AG09319 (cell line): ENCODE results near the gene ZIM2.
"Not testable (repeated sequence)": the region's sequence is repeated elsewhere in the genome, so short reads cannot be mapped to it uniquely, and the experiment has no call there.

ENCODE experiments used
- DNase-seq: peaks from one replicate; pipeline ENCODE4 v3.0.0-alpha.2; 2010; ENCODE audit warnings: low read depth; ENCODE audit errors: extremely low read depth
- TF ChIP-seq, protein P1 (sequence below): IDR thresholded peaks from 2 replicates; pipeline ENCODE4 v1.5.1; 2011; ENCODE audit warnings: low read depth, mild to moderate bottlenecking, inconsistent platforms, low read length, moderate library complexity

ZIM2 gene

DNA sequence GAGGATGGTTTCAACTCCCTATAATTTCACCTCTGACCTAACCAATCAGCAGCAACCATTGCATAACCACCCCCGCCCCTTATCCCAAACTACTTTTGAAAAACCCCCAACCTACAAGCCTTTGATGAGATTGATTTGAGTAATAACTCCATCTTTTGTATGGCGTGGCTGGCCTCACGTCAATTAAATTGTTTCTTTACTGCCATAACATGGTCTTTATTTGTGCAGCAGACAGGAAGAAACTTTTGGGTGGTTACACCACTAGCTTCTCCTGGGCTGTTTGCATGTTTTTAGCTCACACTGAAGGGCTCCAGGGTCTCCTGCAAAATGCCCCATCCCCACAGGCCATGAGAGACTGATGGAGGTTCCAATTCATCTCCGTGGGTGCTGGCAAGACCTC lies 34.0 kb upstream of the ZIM2 start:
- no peak for DNase-seq

DNA sequence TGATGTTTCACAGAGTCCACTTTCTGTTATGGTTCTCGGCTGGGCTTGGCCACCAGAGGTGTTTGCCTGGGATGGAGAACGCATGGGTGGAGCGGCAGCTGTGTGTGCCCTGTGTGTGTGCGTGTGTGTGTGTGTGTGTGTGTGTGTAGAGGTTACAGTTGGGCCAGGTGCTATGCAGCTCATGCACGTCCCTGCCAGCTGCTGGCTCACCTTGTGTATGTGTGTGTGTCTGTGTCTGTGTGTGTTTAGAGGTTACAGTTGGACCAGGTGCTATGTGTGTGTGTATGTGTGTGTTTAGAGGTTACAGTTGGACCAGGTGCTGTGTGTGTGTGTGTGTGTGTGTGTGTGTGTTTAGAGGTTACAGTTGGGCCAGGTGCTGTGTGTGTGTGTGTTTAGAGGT lies 33.0 kb upstream of the ZIM2 start:
- TF ChIP-seq, protein P1, sequence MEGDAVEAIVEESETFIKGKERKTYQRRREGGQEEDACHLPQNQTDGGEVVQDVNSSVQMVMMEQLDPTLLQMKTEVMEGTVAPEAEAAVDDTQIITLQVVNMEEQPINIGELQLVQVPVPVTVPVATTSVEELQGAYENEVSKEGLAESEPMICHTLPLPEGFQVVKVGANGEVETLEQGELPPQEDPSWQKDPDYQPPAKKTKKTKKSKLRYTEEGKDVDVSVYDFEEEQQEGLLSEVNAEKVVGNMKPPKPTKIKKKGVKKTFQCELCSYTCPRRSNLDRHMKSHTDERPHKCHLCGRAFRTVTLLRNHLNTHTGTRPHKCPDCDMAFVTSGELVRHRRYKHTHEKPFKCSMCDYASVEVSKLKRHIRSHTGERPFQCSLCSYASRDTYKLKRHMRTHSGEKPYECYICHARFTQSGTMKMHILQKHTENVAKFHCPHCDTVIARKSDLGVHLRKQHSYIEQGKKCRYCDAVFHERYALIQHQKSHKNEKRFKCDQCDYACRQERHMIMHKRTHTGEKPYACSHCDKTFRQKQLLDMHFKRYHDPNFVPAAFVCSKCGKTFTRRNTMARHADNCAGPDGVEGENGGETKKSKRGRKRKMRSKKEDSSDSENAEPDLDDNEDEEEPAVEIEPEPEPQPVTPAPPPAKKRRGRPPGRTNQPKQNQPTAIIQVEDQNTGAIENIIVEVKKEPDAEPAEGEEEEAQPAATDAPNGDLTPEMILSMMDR, result no peak
- DNase-seq, result no peak

More for the DNA sequence above, 34.0 kb upstream of the ZIM2 start:
- TF ChIP-seq, protein P1, result no peak

DNA sequence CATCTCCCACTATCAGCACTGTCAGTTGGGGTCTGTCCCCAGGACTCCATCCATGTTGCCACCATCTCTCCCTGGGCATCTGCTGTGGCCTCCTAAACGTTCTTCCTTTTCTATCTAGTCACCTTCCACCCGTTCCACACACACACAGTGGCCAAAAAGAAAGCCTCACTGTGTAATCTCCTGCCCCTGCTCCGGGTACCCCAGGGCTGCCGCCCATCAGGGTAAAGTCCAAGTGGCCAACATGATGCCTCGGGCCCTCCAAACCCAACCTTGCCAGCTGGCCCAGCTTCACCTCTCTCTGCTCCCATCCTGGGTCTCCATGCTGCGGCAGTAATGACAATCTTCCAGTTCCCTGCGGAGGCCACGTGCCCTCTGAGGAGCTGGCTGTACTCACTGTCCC lies 29.4 kb upstream of the ZIM2 start:
- TF ChIP-seq, protein P1, result no peak
- DNase-seq, result no peak

DNA sequence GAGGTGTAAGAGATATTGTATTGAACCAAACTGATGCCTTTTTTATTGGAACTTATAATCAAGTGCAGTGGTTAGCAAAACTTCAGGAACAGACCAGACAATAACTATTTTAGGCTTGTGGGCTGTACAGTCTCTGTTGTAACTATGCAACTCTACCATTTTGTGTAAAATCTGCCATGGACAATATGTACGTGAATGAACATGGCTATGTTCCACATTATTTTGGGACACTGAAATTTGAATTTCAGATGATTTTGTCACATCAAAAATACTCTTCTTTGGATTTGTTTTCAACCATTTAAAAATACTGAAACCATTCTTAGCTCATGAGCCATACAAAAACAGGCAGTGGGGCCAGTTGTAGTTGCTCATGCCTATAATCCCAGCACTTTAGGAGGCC lies 27.9 kb upstream of the ZIM2 start:
- TF ChIP-seq, protein P1, result no peak
- no peak for DNase-seq

DNA sequence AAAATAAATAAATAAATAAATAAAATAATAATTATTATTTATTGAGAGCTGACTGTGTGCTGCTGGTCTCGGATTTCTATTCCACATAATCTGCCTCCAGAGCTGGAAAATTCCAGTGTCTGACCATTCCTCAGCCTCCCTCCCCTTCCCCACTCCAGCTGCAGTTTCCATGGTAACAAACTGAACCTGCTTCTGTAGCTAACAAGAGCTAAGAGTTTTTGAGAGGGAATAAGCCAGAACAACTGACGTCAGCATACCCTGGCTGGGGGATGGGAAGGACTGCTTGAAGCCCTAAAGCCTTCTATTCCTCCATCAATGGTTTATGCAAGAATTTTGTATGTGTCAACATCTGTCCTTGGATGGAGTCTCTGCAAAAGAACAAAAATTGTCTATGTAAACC lies 26.0 kb upstream of the ZIM2 start:
- TF ChIP-seq, protein P1, result no peak
- DNase-seq, result no peak

DNA sequence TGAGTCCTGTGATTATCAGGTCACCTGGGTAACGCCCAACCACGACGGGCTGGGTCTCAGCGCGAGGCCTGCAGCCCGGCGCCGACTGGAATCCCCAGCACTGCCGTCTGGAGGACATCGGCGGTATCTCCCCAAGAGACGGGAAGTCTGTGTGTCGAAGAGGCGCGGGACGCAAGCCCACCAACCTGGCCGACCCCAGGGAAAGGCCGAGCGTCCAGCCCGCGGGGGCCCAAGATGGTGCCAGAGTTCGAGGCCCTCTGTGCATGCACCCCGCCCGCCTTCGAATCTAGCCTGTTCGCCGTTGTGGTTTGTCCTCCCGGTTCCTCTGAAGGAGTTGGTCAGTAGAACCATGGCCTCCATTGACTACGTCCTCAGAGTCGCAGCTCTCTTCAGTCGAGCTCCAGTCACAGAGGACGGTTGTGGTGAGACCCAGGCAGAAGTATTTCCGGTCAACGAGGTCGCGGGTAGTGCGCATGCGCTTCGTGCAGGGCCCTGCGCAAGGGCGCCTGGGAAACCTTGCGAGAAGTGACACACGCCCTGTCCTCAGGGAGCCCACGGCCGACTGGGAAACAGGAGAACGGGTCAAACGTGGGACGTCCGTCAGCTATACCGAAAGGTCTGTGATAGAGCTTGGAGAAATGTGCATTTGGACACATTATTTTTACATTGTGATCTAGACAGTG lies 24.1 kb upstream of the ZIM2 start:
- no peak for DNase-seq
- TF ChIP-seq, protein P1, result no peak

DNA sequence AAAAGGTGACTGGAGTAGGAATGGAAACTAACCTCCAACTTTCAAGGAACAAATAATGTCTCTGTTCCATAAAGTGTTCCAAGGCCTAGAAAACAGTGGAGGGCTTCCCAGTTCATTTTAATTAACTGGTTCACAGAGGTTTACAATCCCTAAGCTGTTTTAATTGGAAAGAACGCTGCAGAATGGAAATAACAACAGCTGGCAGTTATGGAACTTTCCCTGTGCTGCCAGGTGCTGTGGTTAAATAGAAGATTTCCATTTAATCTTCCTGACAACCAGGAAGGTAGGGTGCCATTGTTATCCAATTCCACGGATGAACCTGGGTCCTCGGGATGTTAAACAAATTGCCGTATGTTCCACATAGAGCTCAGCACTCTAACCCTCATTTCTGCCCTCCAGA lies 22.2 kb upstream of the ZIM2 start:
- TF ChIP-seq, protein P1, result no peak
- DNase-seq, result no peak

DNA sequence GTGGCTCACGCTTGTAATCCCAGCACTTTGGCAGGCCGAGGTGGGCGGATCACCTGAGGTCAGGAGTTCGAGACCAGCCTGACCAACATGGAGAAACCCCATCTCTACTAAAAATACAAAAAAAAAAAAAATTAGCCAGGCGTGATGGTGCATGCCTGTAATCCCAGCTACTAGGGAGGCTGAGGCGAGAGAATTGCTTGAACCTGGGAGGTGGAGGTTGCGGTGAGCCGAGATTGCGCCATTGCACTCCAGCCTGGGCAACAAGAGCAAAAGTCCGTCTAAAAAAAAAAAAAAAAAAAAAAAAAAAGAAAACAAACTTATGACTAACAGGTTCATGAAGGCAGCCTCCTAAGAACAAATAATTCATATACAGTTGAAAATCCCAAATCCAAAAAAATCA lies 19.9 kb upstream of the ZIM2 start:
- DNase-seq, result not testable (repeated sequence)
